HUES6 (cell line): ENCODE data around the gene KIAA0319L.

Source experiments
- H3K27ac ChIP-seq: 2 replicates; pipeline ENCODE4 v1.7.0; 2013; ENCODE audit warnings: low read depth, mild to moderate bottlenecking, low read length, inconsistent platforms
- H3K27me3 ChIP-seq: 2 replicates; pipeline ENCODE4 v1.6.1; 2013; ENCODE audit warnings: low read length; ENCODE audit not compliant: control insufficient read depth, insufficient read depth
- H3K36me3 ChIP-seq: 2 replicates; pipeline ENCODE4 v1.6.1; 2013; ENCODE audit warnings: low read length; ENCODE audit not compliant: control insufficient read depth, insufficient read depth
- H3K4me1 ChIP-seq: 2 replicates; pipeline ENCODE4 v1.6.1; 2013; ENCODE audit warnings: low read length; ENCODE audit not compliant: control insufficient read depth, insufficient read depth
- H3K4me3 ChIP-seq: 2 replicates; pipeline ENCODE4 v1.5.1; 2013; ENCODE audit warnings: low read depth, low read length
- H3K9ac ChIP-seq: one replicate; pipeline ENCODE4 v1.6.1; 2013; ENCODE audit warnings: mild to moderate bottlenecking, low read length
- H3K9me3 ChIP-seq: 2 replicates; pipeline ENCODE4 v1.6.1; 2013; ENCODE audit warnings: low read depth, low read length; ENCODE audit not compliant: control insufficient read depth, insufficient read depth

KIAA0319L gene

DNA sequence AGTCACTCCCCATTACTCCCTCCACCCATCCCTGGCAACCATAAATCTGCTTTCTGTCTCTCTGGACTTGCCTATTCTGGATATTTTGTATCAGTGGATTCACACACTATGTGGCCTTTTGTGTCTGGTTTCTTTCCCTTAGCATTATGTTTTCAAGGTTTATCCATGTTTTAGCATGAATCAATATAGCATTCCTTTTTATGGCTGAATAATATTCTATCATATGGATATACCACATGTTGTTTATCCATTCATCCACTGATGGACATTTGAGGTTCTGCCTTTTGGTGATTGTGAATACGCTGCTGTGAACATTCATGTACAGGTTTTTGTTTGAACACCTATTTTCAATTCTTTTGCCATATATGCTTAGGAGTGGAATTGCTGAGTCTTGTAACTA, 148.3 kb downstream of the KIAA0319L start:
- Histone ChIP-seq H3K9ac (no peak overlapping the region), H3K36me3 (peaks cover 50% of the 10 kb centered on the region), H3K4me3 (no peak overlapping the region)

DNA sequence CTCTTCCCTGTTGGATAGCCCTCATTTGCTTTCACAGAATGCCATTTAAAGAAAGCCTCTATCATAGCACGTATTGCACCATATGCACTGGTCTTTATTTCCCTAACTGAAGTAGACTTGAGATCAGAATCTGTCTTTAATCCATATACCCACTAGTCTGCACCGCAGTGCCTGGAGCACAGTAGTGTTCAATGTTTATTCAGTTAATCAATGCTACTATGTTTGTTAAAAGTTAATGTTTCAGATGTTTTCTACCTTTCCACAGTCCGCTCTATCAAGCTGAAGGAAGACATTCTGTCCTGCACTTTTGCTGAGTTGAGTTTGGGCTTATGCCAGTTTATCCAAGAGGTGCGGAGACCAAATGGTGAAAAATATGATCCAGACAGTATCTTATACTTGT, 149.5 kb downstream of the KIAA0319L start:
- Histone ChIP-seq H3K4me1 (peaks cover 3% of the 10 kb centered on the region), H3K9ac (no peak overlapping the region), H3K9me3 (no peaks in the 10 kb centered on the region; the same call in 1 of the 2 replicates), H3K4me3 (no peak overlapping the region), H3K27me3 (no peaks in the 10 kb centered on the region), H3K36me3 (peaks cover 50% of the 10 kb centered on the region), H3K27ac (no peak overlapping the region; the same call in 1 of the 2 replicates)

More for the DNA sequence above, 148.3 kb downstream of the KIAA0319L start:
- Histone ChIP-seq H3K27ac (no peak overlapping the region), H3K27me3 (no peaks in the 10 kb centered on the region), H3K9me3 (no peaks in the 10 kb centered on the region; the same call in 1 of the 2 replicates), H3K4me1 (peaks cover 3% of the 10 kb centered on the region)

DNA sequence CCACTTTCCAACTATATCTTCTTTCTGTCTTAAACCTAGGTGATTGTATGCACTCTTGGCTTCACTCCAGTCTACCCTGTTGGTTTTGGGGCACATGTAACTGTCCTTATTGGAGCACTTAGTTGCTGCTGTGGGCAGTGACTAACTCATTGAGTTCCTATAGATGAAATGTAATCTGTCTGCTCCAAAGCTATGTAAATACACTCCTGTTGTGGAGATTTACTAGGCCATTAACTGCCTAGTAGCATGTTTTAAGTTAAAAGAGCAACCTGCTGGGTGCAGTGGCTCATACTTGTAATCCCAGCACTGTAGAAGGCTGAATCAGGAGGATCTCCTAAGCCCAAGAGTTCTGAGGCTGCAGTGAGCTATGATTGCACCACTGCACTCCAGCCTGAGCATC, 151.1 kb downstream of the KIAA0319L start:
- Histone ChIP-seq H3K36me3 (peaks cover 65% of the 10 kb centered on the region), H3K27me3 (no peaks in the 10 kb centered on the region), H3K4me1 (peaks cover 3% of the 10 kb centered on the region), H3K4me3 (no peak overlapping the region), H3K27ac (0 out of 2 replicates have a peak overlapping the region, but pooled peaks have one; percentile 9), H3K9ac (no peak overlapping the region), H3K9me3 (no peaks in the 10 kb centered on the region; the same call in 1 of the 2 replicates)

DNA sequence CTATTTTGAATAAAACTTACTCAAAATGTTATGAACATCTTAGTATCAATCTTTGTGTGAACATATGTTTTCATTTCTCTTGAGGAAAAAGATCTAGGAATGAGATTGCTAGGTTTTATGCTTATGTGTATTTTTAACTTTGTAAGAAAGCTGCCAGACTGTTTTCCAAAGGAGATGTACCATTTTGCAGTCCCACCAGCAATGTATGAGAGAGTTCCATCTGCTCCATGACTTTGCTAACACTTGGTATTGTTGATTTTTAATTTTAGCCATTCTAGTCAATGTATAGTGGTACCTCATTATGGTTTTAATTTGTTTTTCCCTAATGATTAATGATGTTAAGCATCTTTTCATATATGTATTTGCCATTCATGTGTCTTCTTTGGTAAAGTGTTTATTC, 156.2 kb downstream of the KIAA0319L start:
- peaks cover 3% of the 10 kb centered on the region for H3K4me1 ChIP-seq
- H3K36me3 ChIP-seq: peaks cover 74% of the 10 kb centered on the region
- H3K4me3 ChIP-seq: no peak overlapping the region
- H3K9ac ChIP-seq: no peak overlapping the region
- H3K27ac ChIP-seq: no peak overlapping the region
- 0 out of 2 replicates have a peak, but pooled peaks cover 3% of the 10 kb centered on the region for H3K9me3 ChIP-seq
- no peaks in the 10 kb centered on the region for H3K27me3 ChIP-seq

DNA sequence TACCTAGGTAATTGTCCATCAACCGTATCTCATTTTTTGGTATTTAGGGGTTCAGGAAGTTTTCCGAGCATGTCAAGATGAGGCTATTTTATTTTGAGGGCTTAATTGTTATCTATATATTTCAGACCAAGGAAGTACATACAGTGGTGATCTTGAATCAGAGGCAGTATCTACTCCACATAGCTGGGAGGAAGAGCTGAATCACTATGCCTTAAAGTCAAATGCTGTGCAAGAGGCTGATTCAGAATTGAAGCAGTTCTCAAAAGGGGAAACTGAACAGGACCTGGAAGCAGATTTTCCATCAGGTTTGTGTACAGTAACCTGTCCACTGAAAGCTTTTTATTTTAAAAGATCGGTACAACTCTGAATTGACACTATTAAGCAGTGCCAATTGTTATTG, 158.5 kb downstream of the KIAA0319L start:
- H3K27me3 ChIP-seq: no peaks in the 10 kb centered on the region
- no peak overlapping the region for H3K27ac ChIP-seq
- 0 out of 2 replicates have a peak, but pooled peaks cover 3% of the 10 kb centered on the region for H3K9me3 ChIP-seq
- H3K4me1 ChIP-seq: peaks cover 9% of the 10 kb centered on the region
- peaks cover 86% of the 10 kb centered on the region for H3K36me3 ChIP-seq
- H3K9ac ChIP-seq: no peak overlapping the region
- no peak overlapping the region for H3K4me3 ChIP-seq

DNA sequence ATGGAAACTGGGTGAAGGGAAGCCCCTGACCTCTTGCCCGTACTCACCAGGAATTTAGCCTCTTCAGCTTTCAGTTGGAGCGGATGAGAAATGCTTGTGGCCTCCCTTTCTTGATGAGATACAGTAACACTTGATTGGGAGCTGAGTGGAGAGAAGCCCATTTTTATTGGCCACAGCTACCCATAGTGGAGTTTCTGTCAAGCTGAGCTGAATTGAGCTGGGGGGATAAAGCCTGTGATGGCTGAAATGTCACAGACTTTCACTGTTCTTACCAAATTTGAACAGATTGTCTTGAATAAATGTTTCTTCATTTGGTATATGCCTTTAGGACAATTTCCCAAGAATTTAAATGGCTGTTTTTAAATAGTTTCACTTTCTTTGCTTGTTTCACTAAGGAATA, 162.8 kb downstream of the KIAA0319L start:
- Histone ChIP-seq H3K9me3 (no peaks in the 10 kb centered on the region), H3K27ac (peak overlapping the region; percentile 76; the same call in 1 of the 2 replicates), H3K36me3 (peaks cover 69% of the 10 kb centered on the region)

DNA sequence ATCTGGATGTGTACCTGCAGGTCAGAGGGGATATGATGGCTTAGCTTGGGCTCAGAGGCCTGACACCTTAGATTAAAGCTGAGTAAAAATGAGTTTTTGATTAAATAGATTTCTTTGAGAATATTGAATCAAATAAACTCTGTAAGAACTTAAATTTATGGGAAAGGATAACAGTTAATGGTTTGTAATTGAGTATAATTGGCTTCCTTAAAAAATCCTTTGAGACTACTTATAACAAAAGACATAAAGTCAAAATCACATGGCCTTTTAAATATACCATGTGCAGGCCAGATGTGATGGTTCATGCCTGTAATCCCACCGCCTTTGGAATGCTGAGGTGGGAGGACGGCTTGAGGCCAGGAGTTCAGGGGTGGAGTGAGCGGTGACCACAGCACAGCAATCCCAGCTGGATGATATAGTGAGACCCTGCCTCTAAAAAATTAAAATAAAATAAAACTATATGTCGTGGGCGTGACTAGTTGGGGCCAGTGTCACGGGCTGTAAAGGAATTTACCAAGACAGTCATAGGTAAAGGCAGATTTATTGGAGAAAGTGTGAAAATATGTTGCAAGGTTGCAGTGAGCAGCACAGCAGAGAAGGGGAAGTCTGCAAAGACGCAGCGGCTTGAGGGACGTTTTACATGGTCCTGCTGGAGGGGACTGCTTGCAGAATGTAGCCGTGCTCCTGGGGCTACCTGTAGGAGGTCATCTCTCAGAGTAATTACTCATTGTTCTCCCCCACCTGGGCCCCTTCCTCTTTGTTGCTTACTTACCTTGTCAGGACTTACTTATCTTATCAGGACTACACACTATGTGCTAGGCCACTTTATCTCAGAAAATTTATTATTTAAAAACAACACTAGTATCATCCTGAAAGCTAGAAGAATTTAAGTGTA, 166.4 kb downstream of the KIAA0319L start:
- Histone ChIP-seq H3K9me3 (peaks cover 6% of the 10 kb centered on the region; the same call in 1 of the 2 replicates), H3K9ac (peak overlapping the region; percentile 73), H3K4me1 (peaks cover 42% of the 10 kb centered on the region), H3K4me3 (no peak overlapping the region), H3K36me3 (peaks cover 66% of the 10 kb centered on the region), H3K27me3 (no peaks in the 10 kb centered on the region), H3K27ac (peak overlapping the region; percentile 83)

More for the DNA sequence above, 162.8 kb downstream of the KIAA0319L start:
- H3K4me3 ChIP-seq: no peak overlapping the region
- peaks cover 42% of the 10 kb centered on the region for H3K4me1 ChIP-seq
- no peaks in the 10 kb centered on the region for H3K27me3 ChIP-seq
- no peak overlapping the region for H3K9ac ChIP-seq

DNA sequence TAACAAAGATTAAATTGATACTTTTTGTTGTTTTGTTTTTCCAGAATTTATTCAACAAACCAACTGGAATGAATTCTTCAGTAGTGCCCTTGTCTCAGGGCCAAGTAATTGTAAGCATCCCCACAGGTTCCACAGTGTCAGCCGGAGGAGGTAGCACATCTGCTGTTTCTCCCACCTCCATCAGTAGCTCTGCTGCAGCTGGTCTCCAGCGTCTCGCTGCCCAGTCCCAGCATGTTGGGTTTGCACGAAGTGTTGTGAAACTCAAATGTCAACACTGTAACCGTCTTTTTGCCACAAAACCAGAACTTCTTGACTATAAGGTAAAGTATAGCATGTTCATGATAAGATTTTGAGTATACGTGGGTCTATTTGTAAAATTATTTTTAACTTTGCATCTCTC, 170.2 kb downstream of the KIAA0319L start:
- Histone ChIP-seq H3K27me3 (no peaks in the 10 kb centered on the region), H3K4me1 (peaks cover 19% of the 10 kb centered on the region), H3K9me3 (peaks cover 6% of the 10 kb centered on the region; the same call in 1 of the 2 replicates), H3K4me3 (no peak overlapping the region), H3K27ac (peak overlapping the region; percentile 8; the same call in 1 of the 2 replicates), H3K9ac (no peak overlapping the region), H3K36me3 (peaks cover 49% of the 10 kb centered on the region)

DNA sequence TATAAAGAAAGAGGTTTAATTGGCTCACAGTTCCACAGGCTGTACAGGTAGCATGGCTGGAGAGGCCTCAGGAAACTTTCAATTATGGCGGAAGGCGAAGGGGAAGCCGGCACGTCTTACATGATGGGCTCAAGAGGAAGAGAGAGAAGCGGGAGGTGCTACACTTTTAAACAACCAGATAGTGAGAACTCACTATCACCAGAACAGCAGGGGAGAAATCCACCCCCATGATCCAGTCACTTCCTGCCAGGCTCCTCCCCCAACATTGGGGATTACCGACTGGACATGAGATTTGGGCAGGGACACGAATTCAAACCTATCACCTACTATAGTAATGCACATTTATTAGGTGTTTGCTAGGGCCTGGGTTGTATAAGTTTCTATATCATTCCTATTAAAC, 170.9 kb downstream of the KIAA0319L start:
- Histone ChIP-seq H3K9ac (no peak overlapping the region), H3K9me3 (peaks cover 6% of the 10 kb centered on the region; the same call in 1 of the 2 replicates), H3K4me3 (no peak overlapping the region), H3K36me3 (peaks cover 53% of the 10 kb centered on the region), H3K4me1 (peaks cover 14% of the 10 kb centered on the region), H3K27ac (peak overlapping the region; percentile 26; the same call in 1 of the 2 replicates), H3K27me3 (no peaks in the 10 kb centered on the region)
